IPS-20b (cell line): ENCODE measurements around the gene MGAT1.
A peak's percentile ranks its signal among the peaks of the same experiment; 100 is the strongest.

Source experiments
- H3K27ac ChIP-seq: one replicate; pipeline ENCODE4 v1.5.1; 2013; ENCODE audit warnings: low read length
- H3K27me3 ChIP-seq: 2 replicates; pipeline ENCODE4 v1.6.1; 2013; ENCODE audit warnings: mild to moderate bottlenecking, low read length, inconsistent platforms; ENCODE audit not compliant: insufficient read depth
- H3K36me3 ChIP-seq: 2 replicates; pipeline ENCODE4 v1.6.1; 2013; ENCODE audit warnings: low read depth, mild to moderate bottlenecking, inconsistent platforms, low read length, moderate library complexity; ENCODE audit not compliant: insufficient read depth
- H3K4me1 ChIP-seq: 2 replicates; pipeline ENCODE4 v1.6.1; 2013; ENCODE audit warnings: mild to moderate bottlenecking, control low read depth, inconsistent platforms, low read length, moderate library complexity; ENCODE audit not compliant: insufficient read depth
- H3K4me3 ChIP-seq: 2 replicates; pipeline ENCODE4 v1.5.1; 2013; ENCODE audit warnings: mild to moderate bottlenecking, low read length, inconsistent platforms
- H3K9ac ChIP-seq: 2 replicates; pipeline ENCODE4 v1.6.1; 2013; ENCODE audit warnings: low read depth, mild to moderate bottlenecking, inconsistent platforms, low read length, moderate library complexity
- H3K9me3 ChIP-seq: 2 replicates; pipeline ENCODE4 v1.6.1; 2013; ENCODE audit warnings: mild to moderate bottlenecking, low read depth, low read length, inconsistent platforms; ENCODE audit not compliant: insufficient read depth

The MGAT1 gene

DNA sequence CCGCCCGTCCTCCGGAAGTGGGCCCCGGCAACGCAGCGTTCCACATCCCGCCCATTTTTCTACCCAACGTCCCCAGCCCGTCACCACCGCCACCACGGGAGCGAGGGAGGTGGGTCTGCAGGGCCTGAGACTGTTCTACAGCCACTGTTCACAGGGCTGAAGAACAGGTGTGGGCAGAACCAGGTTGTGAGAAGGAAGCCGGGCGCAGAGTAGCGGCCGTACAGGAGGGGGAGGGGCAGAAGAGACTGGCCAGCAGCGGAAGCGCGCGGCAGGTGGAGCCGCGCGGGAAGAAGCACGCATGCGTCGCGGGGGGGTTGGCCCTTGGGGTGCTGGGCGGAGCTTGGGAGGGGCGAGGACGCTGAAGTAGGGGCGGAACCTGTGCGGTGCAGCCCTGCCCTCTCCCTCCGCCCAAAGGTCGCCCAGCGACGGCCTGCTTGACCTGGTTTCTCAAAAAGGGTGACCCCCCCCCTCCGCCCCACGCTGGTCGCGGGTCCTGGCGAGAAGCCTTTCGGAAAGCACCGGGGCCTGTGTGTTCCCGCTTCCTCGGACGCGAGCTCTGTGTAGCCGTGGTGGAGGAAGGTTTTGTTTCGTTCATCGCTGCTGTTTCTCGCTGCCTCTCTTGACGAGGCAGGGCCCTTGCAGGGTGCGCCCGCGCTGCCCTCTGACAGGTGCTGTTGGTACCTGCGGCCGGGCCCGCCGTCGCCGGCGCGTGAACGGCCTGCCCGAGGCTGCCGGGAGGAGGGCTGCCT, 7.8 kb upstream of the MGAT1 start:
- Histone ChIP-seq H3K27me3 (no peaks in the 10 kb centered on the region), H3K9ac (peak overlapping the region; percentile 96; the same call in 1 of the 2 replicates), H3K4me3 (peak overlapping the region; percentile 95), H3K36me3 (peaks cover 12% of the 10 kb centered on the region), H3K4me1 (peaks cover 22% of the 10 kb centered on the region), H3K9me3 (no peaks in the 10 kb centered on the region), H3K27ac (peak overlapping the region; percentile 100)

- H3K36me3 ChIP-seq = peaks cover 17% of the 10 kb centered on the region
- peak overlapping the region; percentile 95 for H3K4me3 ChIP-seq
- peak overlapping the region; percentile 96; the same call in 1 of the 2 replicates for H3K9ac ChIP-seq
- H3K27ac ChIP-seq = peak overlapping the region; percentile 100
- no peaks in the 10 kb centered on the region for H3K27me3 ChIP-seq
- peaks cover 22% of the 10 kb centered on the region for H3K4me1 ChIP-seq
- no peaks in the 10 kb centered on the region for H3K9me3 ChIP-seq
These were observed 7.0 kb upstream of the MGAT1 start for GRCh38 chr5:180809403-180810209.

GRCh38 chr5:180808461-180809000, 5.9 kb upstream of the MGAT1 start:
- Histone ChIP-seq H3K4me3 (peak overlapping the region; percentile 95), H3K36me3 (peaks cover 17% of the 10 kb centered on the region), H3K4me1 (peaks cover 23% of the 10 kb centered on the region), H3K27ac (no peak overlapping the region), H3K9ac (peak overlapping the region; percentile 96; the same call in 1 of the 2 replicates), H3K9me3 (no peaks in the 10 kb centered on the region), H3K27me3 (no peaks in the 10 kb centered on the region)

DNA sequence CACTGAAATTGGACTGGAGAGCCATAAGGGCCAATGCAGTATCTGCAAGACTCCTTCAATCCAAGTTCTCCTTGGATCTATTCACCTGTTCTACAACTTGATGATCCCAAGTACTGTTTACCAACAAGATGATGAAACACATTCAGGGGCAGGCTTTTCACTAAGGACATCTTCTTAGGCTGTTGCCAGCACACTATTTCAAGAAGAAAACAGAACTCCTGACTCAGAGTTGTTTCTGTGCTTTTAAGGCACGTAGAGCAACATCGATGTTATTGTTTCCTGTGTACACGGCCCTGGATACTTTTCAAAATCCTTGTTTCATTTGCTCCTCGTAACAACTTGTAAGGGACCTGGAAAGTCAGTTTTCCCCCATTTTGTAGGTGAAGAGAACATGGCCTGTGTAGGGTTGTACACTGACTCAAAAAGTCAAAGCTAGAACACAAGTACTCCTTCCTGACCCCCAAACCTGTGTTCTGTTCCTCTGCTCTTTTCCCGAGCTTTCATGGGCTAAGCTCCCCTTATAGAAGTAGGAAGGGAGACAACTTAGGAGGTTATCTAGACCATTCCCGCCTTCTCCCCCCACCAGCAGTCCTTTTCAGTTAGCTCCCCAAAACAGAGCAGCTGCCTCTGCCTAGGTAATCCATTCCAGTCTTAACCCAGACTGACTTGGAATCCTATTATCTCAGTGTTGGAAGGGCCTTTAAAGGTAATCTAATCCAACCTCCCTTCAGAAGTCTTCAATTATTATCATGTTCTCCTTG, 5.2 kb upstream of the MGAT1 start:
- Histone ChIP-seq H3K9ac (peak overlapping the region; percentile 96; the same call in 1 of the 2 replicates), H3K9me3 (no peaks in the 10 kb centered on the region), H3K27me3 (no peaks in the 10 kb centered on the region), H3K4me3 (peak overlapping the region; percentile 95), H3K36me3 (peaks cover 17% of the 10 kb centered on the region), H3K27ac (no peak overlapping the region), H3K4me1 (peaks cover 27% of the 10 kb centered on the region)

- peak overlapping the region; percentile 39; the same call in 1 of the 2 replicates for H3K9ac ChIP-seq
- peaks cover 17% of the 10 kb centered on the region for H3K36me3 ChIP-seq
- 0 out of 2 replicates have a peak overlapping the region, but pooled peaks have one; percentile 95 for H3K4me3 ChIP-seq
- peaks cover 27% of the 10 kb centered on the region for H3K4me1 ChIP-seq
- no peak overlapping the region for H3K27ac ChIP-seq
- H3K9me3 ChIP-seq = no peaks in the 10 kb centered on the region
- H3K27me3 ChIP-seq = no peaks in the 10 kb centered on the region
These were observed 4.4 kb upstream of the MGAT1 start for GRCh38 chr5:180807046-180807445.

DNA sequence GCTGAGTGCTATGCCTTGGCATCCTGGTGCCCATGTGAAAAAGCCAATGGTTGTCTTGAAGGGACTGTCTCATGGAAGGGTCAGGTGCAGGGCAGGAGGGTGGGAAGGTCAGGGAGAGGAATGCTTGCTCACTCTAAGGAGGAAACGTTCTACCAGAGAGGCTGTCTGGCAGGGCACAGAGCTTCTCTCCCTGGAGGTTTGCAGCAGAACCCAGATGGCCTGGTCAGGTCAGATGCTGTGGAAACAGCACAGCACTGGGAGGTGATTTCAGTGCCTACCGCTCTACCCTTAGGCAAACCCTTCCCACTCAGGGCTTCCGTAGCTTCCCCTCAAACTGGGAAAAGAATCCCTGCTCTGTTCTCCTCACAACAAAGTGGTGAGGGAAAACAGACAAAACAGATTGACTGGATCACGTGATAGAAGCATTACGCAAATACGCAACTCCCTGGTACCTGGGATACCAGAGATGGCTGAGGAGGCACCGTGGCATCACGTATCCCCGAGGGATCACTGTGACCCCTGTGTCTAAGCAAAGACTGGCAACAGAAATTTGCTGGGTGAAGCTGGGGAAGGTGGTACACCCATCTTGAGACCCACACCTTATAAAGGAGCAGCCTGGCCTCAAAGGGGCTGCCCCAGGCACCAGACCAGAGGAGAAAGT, 3.9 kb upstream of the MGAT1 start:
- Histone ChIP-seq H3K9ac (0 out of 2 replicates have a peak overlapping the region, but pooled peaks have one; percentile 1), H3K4me3 (no peak overlapping the region), H3K4me1 (peaks cover 30% of the 10 kb centered on the region), H3K9me3 (no peaks in the 10 kb centered on the region), H3K27me3 (no peaks in the 10 kb centered on the region), H3K27ac (no peak overlapping the region), H3K36me3 (peaks cover 17% of the 10 kb centered on the region)

DNA sequence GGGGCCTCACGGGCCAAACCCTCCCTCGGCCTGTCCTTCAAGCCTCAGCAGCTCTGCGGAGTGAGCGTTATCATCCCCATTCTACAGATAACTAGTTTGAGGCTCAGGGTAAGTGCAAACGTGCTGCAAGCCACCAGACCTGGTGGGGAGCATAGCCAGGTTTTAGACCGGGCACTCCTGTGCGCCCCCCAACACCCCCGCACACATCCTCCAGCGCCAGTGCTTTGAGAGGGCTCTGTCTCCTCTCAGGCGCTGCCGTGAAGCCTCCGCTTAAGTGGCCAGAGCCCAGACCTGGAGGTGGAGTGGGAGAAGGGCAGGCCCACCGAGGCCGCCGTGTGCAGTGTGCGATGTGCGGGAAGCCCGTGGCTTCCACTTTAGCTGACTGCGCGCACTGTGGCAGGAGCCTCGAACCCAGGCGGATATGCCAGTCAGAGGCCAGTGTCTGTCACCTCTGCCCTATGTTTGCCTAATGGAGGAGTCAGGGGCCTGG, 1.6 kb upstream of the MGAT1 start:
- Histone ChIP-seq H3K27ac (no peak overlapping the region), H3K27me3 (no peaks in the 10 kb centered on the region), H3K4me3 (no peak overlapping the region), H3K36me3 (peaks cover 32% of the 10 kb centered on the region), H3K4me1 (peaks cover 34% of the 10 kb centered on the region), H3K9ac (peak overlapping the region; percentile 72; the same call in 1 of the 2 replicates), H3K9me3 (no peaks in the 10 kb centered on the region)

- peaks cover 32% of the 10 kb centered on the region for H3K36me3 ChIP-seq
- H3K27me3 ChIP-seq = no peaks in the 10 kb centered on the region
- H3K4me1 ChIP-seq = peaks cover 27% of the 10 kb centered on the region
- no peaks in the 10 kb centered on the region for H3K9me3 ChIP-seq
- H3K27ac ChIP-seq = peak overlapping the region; percentile 70
- H3K4me3 ChIP-seq = peak overlapping the region; percentile 64; the same call in 1 of the 2 replicates
- peak overlapping the region; percentile 72; the same call in 1 of the 2 replicates for H3K9ac ChIP-seq
These were observed 849 bp upstream of the MGAT1 start for GRCh38 chr5:180803181-180804128.

DNA sequence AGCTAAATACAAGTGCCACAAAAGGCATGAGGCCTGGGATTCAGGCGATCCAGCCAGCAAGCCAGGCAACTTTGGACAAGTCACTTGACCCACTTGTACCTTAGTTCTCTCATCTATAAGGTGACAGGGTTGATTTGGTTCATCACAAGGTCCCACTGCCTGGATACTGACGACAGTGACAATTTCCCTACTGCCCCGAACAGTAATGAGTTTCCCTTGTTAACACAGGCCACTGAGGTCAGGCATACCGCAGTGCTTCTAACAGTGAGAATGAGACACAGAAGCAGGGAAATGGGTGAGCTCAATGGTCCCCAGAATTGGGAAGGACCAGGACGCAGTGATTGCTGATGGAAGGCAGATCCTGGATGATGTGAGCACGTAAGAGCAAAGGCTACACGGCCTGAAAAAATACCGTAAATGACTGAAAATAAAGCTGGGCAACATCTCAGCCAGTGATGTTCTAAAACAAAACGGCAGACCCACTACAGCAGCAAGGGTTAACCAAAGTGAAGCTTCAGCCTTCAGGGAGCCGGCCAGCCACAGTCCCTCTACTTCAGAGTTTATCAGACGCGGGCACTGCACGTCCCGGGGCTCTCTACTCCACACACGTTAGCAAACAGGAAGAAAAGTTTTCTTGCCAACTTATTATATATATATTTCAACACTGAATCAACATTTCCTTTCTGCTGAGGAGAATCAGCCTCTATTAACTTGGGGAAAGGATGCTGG, 846 bp downstream of the MGAT1 start:
- no peak overlapping the region for H3K27ac ChIP-seq
- H3K27me3 ChIP-seq = no peaks in the 10 kb centered on the region
- H3K4me3 ChIP-seq = peak overlapping the region; percentile 85
- no peaks in the 10 kb centered on the region for H3K9me3 ChIP-seq
- peaks cover 24% of the 10 kb centered on the region for H3K36me3 ChIP-seq
- peaks cover 19% of the 10 kb centered on the region for H3K4me1 ChIP-seq
- peak overlapping the region; percentile 89; the same call in 1 of the 2 replicates for H3K9ac ChIP-seq
